HG03432 (cell line): ENCODE measurements around the gene RHOG.
"Not testable (repeated sequence)": the region's sequence is repeated elsewhere in the genome, so short reads cannot be mapped to it uniquely, and the experiment has no call there.

Experiments used
- ATAC-seq: cut with Tn5 transposase; IDR thresholded peaks from one replicate; pipeline ENCODE4 v1.9.1; 2021; ENCODE audit warnings: mild to moderate bottlenecking, moderate library complexity; ENCODE audit not compliant: unreplicated experiment

The RHOG gene

DNA sequence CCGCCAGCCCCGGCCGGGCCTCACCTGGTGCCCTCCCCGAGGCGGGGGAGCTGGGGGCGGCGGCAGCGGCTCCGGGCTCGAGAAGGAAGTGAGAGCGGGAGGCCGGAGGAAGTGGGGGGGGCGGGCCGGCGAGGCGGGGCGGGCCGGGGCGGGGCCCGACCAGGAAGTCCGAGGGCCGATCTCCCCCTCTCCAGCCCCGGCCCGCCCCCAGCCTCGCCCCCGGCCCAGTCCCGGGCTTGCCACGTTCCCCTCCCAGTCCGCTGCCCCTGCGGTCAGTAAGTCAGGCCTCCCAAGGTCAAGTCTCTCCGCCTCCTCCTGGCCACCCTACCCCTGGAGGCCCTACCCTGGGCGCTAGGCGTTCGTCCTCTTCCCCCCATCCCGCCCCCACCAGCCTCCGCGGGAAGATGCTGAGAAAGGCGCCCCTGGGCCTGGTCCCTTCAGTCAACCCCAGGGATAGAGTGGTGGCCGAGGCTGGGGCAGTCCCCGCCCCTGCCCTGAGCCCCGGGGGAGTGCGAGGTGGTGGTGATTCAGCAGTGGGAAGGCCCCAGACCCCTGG, at the start of gene RHOG:
Gene RHOG (minus strand): TSS at position 90 of the 556 bp plus-strand sequence. CDS start 12,821 bp downstream, outside the sequence.
- peak; percentile 68 for ATAC-seq

GRCh38 chr11:3890014-3890413, 49.3 kb upstream of the RHOG start:
- no peak for ATAC-seq

DNA sequence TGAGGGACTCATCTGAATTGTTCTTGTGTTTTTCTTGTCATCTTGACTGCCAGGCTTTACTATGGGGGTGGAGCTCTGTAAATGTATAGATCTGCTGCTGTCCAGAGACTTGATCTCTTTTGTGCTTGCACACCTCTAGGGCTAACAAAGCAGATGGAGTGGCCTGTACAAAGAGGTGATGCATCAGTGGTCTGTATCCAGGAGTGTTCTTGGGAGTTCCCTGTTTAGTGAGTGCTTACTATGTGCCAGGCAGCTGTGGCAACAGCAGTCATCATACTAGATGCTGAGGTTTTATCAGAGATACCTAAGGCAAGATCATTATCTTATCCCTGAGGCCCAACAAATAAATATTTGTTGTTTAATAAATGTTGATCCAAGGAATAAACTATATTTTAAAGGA, 48.1 kb upstream of the RHOG start:
- ATAC-seq = no peak

GRCh38 chr11:3886985-3887384, 46.2 kb upstream of the RHOG start:
- ATAC-seq = no peak

- ATAC-seq = no peak
Measured at GRCh38 chr11:3885855-3886254, 45.1 kb upstream of the RHOG start.

DNA sequence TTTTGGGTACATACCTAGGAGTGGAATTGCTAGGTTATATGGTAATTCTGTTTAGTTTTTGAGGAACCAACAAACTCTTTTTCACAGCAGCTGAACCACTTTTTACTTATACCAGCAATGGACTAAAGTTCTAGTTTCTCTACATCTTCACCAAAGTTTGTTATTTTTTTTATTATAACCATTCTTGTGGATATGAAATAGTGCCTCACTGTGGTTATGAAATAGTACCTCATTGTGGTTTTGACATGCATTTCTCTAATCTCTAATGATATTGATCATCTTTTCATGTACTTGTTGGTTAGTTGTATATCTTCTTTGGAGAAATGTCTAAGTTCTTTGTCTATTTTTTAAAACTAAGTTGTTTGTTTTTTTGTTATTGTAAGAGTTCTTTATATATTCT, 41.9 kb upstream of the RHOG start:
- ATAC-seq = no peak

- ATAC-seq = peak; percentile 48
Measured at GRCh38 chr11:3880724-3881123, 40.0 kb upstream of the RHOG start.

GRCh38 chr11:3879967-3880542, 39.3 kb upstream of the RHOG start:
- ATAC-seq = peak; percentile 36

- peak; percentile 53 for ATAC-seq
Measured at GRCh38 chr11:3879216-3879966, 38.6 kb upstream of the RHOG start.

DNA sequence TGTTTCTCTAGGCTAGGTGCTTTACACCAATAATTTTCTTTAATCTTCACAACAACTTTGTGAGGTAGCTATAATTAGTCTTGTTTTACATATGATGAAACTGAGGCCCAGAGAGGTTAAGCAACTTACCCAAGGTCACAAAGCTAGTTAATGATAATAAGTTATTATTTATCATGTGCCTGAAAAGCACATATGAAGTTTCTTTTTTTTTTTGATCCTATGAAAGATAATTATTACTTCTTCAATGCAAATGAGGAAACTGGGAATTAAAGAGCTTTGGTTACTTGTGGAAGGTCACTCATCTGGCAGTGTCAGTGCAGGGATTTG, 37.5 kb upstream of the RHOG start:
- ATAC-seq = no peak

DNA sequence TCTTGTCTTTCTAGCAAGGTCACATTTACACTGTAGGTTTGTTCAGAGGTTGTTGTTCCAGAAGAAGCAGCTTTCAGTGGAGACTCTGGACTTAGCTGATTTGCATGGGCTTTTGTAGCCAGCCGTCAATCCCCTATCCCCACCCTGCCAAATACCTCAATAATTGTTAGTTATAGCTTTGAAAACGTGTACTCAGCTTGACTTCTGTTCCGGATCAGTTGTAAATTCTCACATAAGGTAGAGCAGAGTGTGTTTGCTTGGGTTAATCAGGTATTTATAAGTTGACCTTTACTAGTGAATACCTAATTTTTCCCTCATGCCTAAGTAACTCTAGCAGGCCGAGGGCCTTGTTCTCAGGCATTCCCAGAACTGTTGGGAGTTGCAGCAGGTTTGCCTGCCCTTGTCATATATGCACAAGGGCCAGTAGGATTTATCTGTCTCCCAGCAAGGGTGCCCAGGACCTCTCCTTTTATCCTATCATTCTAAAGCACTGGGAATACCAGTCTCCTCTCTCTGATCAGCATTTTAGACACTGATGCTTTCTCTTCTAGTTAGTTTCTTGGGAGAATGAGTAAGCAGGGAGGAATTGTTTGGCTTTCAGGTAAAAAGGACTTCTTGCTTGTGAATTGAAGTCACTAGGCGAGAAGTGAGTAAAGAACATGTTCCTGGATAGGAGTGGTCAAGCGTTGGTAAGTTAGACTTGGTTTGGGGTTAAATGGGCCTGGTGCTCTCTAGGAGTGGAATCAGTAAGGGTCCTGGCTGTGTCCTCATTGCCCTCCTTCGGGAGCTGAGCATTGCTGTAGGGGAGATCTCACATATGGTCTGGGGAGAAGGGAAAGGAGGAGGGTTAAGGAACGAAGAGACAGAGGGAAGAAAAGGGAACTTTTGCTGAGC, 36.9 kb upstream of the RHOG start:
- ATAC-seq = no peak

GRCh38 chr11:3876613-3877012, 35.9 kb upstream of the RHOG start:
- no peak for ATAC-seq

DNA sequence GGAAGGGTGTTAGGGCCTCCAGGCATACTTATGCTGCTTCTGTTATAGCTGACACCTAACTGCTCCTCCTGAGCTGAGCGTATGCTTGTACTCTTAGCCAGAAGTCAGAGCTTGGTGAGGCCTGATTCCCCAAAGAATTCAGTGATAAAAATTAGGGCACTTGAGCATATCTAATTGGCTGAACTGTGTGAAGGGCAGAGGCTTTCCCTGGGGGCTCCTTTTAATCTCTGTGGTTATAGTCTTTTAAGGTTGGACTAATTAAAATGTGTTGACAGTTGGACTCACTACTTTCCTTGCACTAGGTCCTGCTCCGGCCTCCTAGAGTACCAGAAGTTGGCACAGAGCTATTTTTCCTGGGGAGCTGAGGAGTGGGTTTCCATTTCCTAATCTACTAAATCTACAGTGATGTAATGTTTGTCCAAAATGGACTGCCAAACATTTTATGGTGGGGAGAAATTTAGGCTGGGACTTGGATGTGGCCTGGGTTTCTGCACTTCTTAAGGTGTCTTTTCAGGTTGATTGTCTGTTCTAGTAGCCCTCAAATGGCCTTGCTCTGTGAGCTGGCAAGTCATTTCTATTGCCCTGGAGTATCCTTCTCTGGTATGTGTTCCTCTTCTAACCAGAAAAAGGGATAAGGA, 33.1 kb upstream of the RHOG start:
- no peak for ATAC-seq

DNA sequence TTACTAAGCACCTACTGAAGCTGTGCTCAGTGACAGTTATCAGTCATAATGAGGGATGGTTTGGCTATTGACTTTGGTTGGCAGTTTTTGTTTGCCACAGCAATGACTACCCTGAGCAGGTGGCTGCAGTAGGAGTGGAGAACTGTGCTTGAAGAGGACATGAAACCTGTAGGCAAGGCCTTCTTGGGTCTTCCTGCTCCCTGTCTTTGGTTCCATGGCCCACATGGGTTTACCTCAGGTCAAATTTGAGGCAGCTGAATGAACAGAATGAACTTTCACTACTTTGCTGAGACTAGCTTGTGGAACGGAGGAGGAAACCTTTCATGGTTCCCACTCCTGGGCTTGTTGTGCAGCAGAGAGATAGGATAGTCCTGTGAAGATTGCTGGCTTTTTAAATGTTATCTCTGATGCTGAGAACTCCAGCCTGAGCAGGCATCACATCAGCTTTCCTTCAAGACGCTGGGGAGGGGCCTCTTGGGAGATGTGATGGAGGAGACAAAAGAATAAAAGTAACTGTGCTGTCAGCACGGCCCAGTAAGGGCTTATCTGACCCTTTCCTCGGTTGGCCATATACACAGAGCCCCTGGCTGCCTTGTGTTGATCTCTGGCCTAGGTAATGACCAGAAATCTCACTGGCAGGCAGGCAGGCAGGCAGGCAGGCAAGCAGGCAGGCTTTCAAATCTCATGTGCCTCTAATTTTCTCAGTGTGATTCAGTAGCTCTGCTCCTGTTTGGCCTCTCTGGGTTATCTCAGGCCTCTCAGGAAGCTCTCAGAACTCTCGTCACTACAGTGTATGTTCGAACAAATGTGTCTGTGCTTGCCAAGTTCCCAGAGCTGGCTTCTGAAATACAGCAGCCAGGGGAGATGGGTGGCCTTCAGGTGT, 26.7 kb upstream of the RHOG start:
- peak; percentile 67 for ATAC-seq

DNA sequence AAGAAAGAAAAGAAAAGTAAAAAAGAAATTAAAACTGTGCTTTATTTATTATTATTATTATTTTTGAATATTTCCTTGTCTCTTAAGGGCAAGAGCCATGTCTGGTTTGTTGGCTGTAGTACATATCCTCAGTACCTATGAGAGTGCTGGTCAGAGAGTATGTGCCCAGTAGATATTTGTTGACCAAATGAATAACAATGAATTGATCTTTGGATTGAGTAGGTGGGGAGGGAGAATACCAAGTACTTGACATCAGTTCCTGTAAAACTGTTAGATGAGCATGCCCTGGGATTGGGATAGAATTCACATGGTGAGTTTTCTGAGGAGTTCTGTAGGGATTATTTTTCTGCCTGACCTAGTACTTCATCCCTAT, 26.1 kb upstream of the RHOG start:
- no peak for ATAC-seq

GRCh38 chr11:3866206-3866605, 25.4 kb upstream of the RHOG start:
- no peak for ATAC-seq

- peak; percentile 34 for ATAC-seq
Measured at GRCh38 chr11:3865388-3866193, 24.8 kb upstream of the RHOG start.

DNA sequence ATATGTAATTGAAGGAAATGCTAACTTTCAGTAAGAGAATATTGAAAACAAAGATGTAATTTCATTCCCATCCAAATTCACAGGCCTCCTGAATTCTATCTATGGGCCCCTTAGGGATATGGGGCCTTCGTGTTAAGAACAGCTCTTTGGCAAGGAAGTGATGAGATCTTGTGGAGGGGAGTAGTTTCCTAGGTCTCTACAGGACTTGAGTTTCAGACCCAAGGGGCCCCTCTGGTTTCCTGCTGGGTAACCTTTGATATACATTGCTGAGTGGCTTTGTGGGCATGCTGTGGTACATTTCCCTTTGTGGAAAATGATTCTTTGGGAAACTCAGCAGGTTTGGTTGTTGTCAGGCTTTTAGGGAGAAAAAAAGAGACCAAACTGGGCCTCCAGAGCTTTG, 20.9 kb upstream of the RHOG start:
- ATAC-seq = no peak

DNA sequence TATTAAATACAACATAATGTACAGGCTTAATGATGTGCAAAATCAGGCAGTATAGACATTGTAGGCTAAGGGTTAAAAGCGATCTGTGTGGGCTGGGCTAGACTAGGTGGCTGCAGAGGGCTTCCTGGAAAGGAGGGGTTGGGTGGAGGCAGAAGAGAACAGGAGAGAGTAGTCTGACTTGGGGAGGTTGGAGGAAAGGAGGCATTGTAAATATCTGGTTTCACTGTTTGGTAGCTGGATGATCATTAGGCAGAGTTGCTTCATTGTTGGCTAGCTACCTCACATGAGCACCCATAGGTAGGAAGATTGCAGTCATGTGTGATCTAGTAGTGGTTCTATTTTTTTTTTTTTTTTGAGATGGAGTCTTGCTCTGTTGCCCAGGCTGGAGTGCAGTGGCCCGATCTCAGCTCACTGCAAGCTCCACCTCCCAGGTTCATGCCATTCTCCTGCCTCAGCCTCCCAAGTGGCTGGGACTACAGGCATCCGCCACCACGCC, 20.2 kb upstream of the RHOG start:
- not testable (repeated sequence) for ATAC-seq
